Mammary epithelial cell (primary cell): ENCODE data around the gene OGA.

Source experiments
- CTCF ChIP-seq, 2 donors: IDR thresholded peaks in 1 of 2; conservative IDR thresholded peaks in 1 of 2; 2 replicates each; pipeline ENCODE4 v1.5.1; 2011 to 2012; ENCODE audit warnings: inconsistent platforms in 2 of 2, low read length in 2 of 2, mild to moderate bottlenecking in 2 of 2, control low read depth in 1 of 2, low read depth in 1 of 2; ENCODE audit not compliant: insufficient read depth in 1 of 2; ENCODE audit errors: extremely low read depth in 1 of 2
- EZH2 ChIP-seq: IDR thresholded peaks from 2 replicates; pipeline ENCODE4 v1.6.1; 2012; ENCODE audit warnings: low read length, inconsistent platforms, borderline replicate concordance

- TF ChIP-seq CTCF (conservative IDR thresholded peaks at IDR 0.05 in 1 of 2, IDR thresholded peaks at IDR 0.05 in 1 of 2; ENCODE audit: extremely low read depth in 1 of 2, insufficient read depth in 1 of 2, low read depth in 1 of 2, low read length in 2 of 2) (no peak), EZH2 (no peak)
Measured at GRCh38 chr10:101789686-101790085, 28.6 kb downstream of the OGA start.
